PC-3 (cell line): ENCODE results near the gene SH2D3A. TPM values are rescaled to one million over a fixed set of nuclear protein-coding genes. Genes with fewer than 3 reads are reported as not detected.

Source experiments
- ATAC-seq: fragments of 200-7000 bp; cut with Tn5 transposase; 2 replicates; pipeline ENCODE4 v1.9.1; 2020; ENCODE audit warnings: mild to moderate bottlenecking, moderate library complexity
- BruUV-seq: library from RNA; stranded (reverse); fragments of 400-500 nt; replicated peaks from 2 replicates; lab custom pipeline; 2021; lab: Mats Ljungman, UMichigan
- CTCF ChIA-PET: fragments of 300-600 bp; sonication (Branson Sonifier 250); formaldehyde crosslinking; loops from one replicate; lab custom pipeline; 2022; ENCODE audit warnings: antibody characterized with exemption; lab: Charles Lee
- POLR2A ChIA-PET: fragments of 300-600 bp; sonication (Branson Sonifier 250); formaldehyde crosslinking; loops from one replicate; lab custom pipeline; 2022; ENCODE audit warnings: antibody characterized with exemption; ENCODE audit not compliant: unreplicated experiment; lab: Charles Lee
- DNase-seq: peaks from one replicate; pipeline ENCODE4 v3.0.0-alpha.2; 2015
- H2AFZ ChIP-seq: fragments of 300-600 bp; sonication (generic); 2 replicates; pipeline ENCODE4 v1.6.0; 2016; ENCODE audit warnings: antibody characterized with exemption, low read length
- H3F3A ChIP-seq: fragments of 300-600 bp; sonication (generic); one replicate; pipeline ENCODE4 v1.6.0; 2017; ENCODE audit warnings: antibody characterized with exemption, low read length, control low read depth, mild to moderate bottlenecking; ENCODE audit not compliant: unreplicated experiment
- H3K27ac ChIP-seq: fragments of 300-600 bp; sonication (generic); 2 replicates; pipeline ENCODE4 v1.5.1; 2016; ENCODE audit warnings: mild to moderate bottlenecking, low read length
- H3K27me3 ChIP-seq: fragments of 300-600 bp; sonication (generic); 2 replicates; pipeline ENCODE4 v1.6.1; 2016; ENCODE audit warnings: low read length, mixed read lengths
- H3K36me3 ChIP-seq: fragments of 300-600 bp; sonication (generic); 2 replicates; pipeline ENCODE4 v1.6.1; 2016; ENCODE audit warnings: low read depth, mixed run types, low read length, mixed read lengths
- H3K4me1 ChIP-seq: fragments of 300-600 bp; sonication (generic); 2 replicates; pipeline ENCODE4 v1.5.1; 2016; ENCODE audit warnings: low read length; ENCODE audit not compliant: insufficient read depth
- H3K4me2 ChIP-seq: fragments of 300-600 bp; sonication (generic); 2 replicates; pipeline ENCODE4 v1.6.0; 2016; ENCODE audit warnings: low read length
- H3K4me3 ChIP-seq: fragments of 300-600 bp; sonication (generic); 2 replicates; pipeline ENCODE4 v1.5.1; 2016; ENCODE audit warnings: mild to moderate bottlenecking, low read length, mixed read lengths
- H3K79me2 ChIP-seq: fragments of 300-600 bp; sonication (generic); 2 replicates; pipeline ENCODE4 v1.6.1; 2017; ENCODE audit warnings: low read length, mixed read lengths
- H3K9ac ChIP-seq: fragments of 300-600 bp; sonication (generic); 2 replicates; pipeline ENCODE4 v1.6.0; 2016; ENCODE audit warnings: mild to moderate bottlenecking, low read length
- H3K9me2 ChIP-seq: fragments of 300-600 bp; sonication (generic); replicated peaks from 2 replicates; pipeline ENCODE4 v1.6.1; 2016; ENCODE audit warnings: mixed run types, low read length, mixed read lengths
- H3K9me3 ChIP-seq: fragments of 300-600 bp; sonication (generic); 2 replicates; pipeline ENCODE4 v1.6.1; 2016; ENCODE audit warnings: low read length, mixed read lengths
- H4K20me1 ChIP-seq: fragments of 300-600 bp; sonication (generic); 2 replicates; pipeline ENCODE4 v1.6.1; 2016; ENCODE audit warnings: low read length, mixed read lengths
- CTCF ChIP-seq: fragments of 300-600 bp; sonication (generic); conservative IDR thresholded peaks from 2 replicates; pipeline ENCODE4 v1.5.1; 2017; ENCODE audit warnings: antibody characterized with exemption, low read depth, mild to moderate bottlenecking, low read length
- EZH2 ChIP-seq: fragments of 300-600 bp; sonication (generic); IDR thresholded peaks from one replicate; pipeline ENCODE4 v1.6.1; 2017; ENCODE audit warnings: antibody characterized with exemption, mild to moderate bottlenecking, low read length; ENCODE audit not compliant: unreplicated experiment
- EZH2phosphoT487 ChIP-seq: fragments of 300-600 bp; sonication (generic); IDR thresholded peaks from 2 replicates; pipeline ENCODE4 v1.6.1; 2018; ENCODE audit warnings: mild to moderate bottlenecking, antibody characterized with exemption, low read length, borderline replicate concordance
- intact Hi-C: fragments of 100-400 bp; cut with micrococcal nuclease; formaldehyde crosslinking; loops from 2 replicates; pipeline ENCODE4 v1.9.0; 2023
- total RNA-seq: library from RNA; depleted of rRNA; stranded (reverse); fragments of >200 nt; gene quantifications from 2 replicates; pipeline ENCODE4 v1.2.3, GENCODE V29; 2014

Gene SH2D3A
- total RNA-seq, 1 experiment from 2014 or later: 141 TPM

DNA sequence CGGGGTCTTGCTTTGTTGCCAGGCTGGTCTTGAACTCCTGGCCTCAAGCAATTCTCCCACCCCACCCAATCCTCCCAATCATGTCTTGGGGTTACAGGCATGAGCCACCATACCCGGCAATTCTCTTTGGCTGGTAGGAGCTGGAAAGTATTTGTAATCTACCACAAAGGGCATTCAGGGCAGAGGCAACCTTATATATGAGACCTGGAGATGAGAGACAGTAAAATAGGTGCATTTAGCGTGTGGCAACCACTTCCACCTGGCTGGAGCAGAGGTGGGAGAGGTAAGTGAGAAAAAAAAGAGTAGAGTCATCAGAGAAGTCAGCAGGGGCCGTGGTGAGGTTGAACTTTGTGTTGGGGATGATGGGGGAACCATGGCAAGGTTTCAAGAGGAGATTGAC, 42.0 kb upstream of the SH2D3A start:
- H3K9me3 ChIP-seq: no peaks in the 10 kb centered on the region
- CTCF ChIA-PET: no interaction called here

GRCh38 chr19:6808494-6808893, 41.3 kb upstream of the SH2D3A start:
- ATAC-seq (no peak), DNase-seq (no peak)
- Histone ChIP-seq H2AFZ (no peak overlapping the region), H3K79me2 (no peaks in the 10 kb centered on the region), H3K27me3 (0 out of 2 replicates have a peak, but pooled peaks cover 6% of the 10 kb centered on the region), H3K9me3 (no peaks in the 10 kb centered on the region), H3K27ac (no peak overlapping the region), H3K4me3 (no peak overlapping the region), H3K9me2 (no peaks in the 10 kb centered on the region), H3F3A (no peaks in the 10 kb centered on the region), H3K4me1 (no peaks in the 10 kb centered on the region), H3K36me3 (no peaks in the 10 kb centered on the region), H3K9ac (no peak overlapping the region), H4K20me1 (no peaks in the 10 kb centered on the region), H3K4me2 (no peak overlapping the region)
- TF ChIP-seq EZH2phosphoT487 (no peak), CTCF (no peak), EZH2 (no peak)
- no TSS peak for BruUV-seq
- ChIA-PET POLR2A (no interaction called here), CTCF (no interaction called here)
- intact Hi-C loops: no loop called here

More for the DNA sequence above, 42.0 kb upstream of the SH2D3A start:
- TF ChIP-seq EZH2: no peak
- no peak for TF ChIP-seq EZH2phosphoT487
- TF ChIP-seq CTCF: no peak
- BruUV-seq: no TSS peak
- Histone ChIP-seq H3K4me2 (no peak overlapping the region), H3K27ac (no peak overlapping the region), H3K79me2 (no peaks in the 10 kb centered on the region), H3K27me3 (0 out of 2 replicates have a peak, but pooled peaks cover 6% of the 10 kb centered on the region), H3K4me1 (no peaks in the 10 kb centered on the region), H3K4me3 (no peak overlapping the region), H3K36me3 (no peaks in the 10 kb centered on the region), H2AFZ (no peak overlapping the region), H3F3A (no peaks in the 10 kb centered on the region), H3K9ac (no peak overlapping the region), H3K9me2 (no peaks in the 10 kb centered on the region), H4K20me1 (no peaks in the 10 kb centered on the region)
- DNase-seq: no peak
- intact Hi-C loops: no loop called here
- POLR2A ChIA-PET: no interaction called here
- ATAC-seq: no peak

- Histone ChIP-seq H3K4me3 (no peak overlapping the region), H3K9ac (no peak overlapping the region), H3K9me2 (no peaks in the 10 kb centered on the region), H4K20me1 (no peaks in the 10 kb centered on the region), H3K36me3 (no peaks in the 10 kb centered on the region), H2AFZ (no peak overlapping the region), H3K4me1 (peaks cover 8% of the 10 kb centered on the region), H3F3A (no peaks in the 10 kb centered on the region), H3K4me2 (no peak overlapping the region), H3K27ac (no peak overlapping the region), H3K9me3 (no peaks in the 10 kb centered on the region), H3K27me3 (0 out of 2 replicates have a peak, but pooled peaks cover 6% of the 10 kb centered on the region), H3K79me2 (no peaks in the 10 kb centered on the region)
- ChIA-PET POLR2A (no interaction called here), CTCF (no interaction called here)
- TF ChIP-seq CTCF (no peak), EZH2phosphoT487 (no peak), EZH2 (no peak)
- ATAC-seq (no peak), DNase-seq (no peak)
- no TSS peak for BruUV-seq
- intact Hi-C loops: no loop called here
These were observed 40.1 kb upstream of the SH2D3A start for GRCh38 chr19:6807291-6807690.
